OCI-M1 (cell line): ENCODE results near the gene ADPRS.

Source experiments
- DNase-seq: peaks from one replicate; lab custom pipeline; 2025; lab: John Stamatoyannopoulos, UW

The ADPRS gene

GRCh38 chr1:36108314-36108713 lies 19.6 kb downstream of the ADPRS start:
- DNase-seq, result no peak

DNA sequence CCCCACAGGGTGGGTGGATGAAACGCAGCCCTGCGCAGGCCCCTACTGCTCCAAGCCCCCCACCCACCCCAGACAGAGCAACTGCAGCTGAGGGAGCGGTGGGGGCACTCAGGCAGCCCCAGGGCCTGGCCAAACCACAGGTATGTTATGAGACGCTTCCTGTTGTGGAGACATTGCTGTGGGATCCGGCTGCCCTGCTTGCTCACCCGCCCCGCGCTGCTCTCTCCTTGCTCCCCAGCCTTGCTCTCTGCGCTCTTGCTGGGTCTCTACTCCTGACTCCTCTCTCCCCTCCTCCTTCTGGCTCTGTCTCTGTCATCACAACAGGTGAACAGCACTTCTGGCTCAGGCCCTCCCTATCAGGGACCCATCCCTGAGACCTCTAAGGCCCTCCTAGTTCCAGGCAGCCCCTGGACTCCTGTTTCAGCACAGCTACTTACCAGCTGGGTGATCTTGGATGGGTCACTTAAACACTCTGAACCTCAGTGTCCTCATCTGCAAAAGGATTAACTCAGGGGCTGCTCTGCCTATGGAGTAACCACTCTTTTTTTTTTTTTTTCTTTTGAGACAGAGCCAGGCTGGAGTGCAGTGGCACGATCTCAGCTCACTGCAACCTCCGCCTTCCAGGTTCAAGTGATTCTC lies 20.5 kb downstream of the ADPRS start:
- DNase-seq, result no peak

DNA sequence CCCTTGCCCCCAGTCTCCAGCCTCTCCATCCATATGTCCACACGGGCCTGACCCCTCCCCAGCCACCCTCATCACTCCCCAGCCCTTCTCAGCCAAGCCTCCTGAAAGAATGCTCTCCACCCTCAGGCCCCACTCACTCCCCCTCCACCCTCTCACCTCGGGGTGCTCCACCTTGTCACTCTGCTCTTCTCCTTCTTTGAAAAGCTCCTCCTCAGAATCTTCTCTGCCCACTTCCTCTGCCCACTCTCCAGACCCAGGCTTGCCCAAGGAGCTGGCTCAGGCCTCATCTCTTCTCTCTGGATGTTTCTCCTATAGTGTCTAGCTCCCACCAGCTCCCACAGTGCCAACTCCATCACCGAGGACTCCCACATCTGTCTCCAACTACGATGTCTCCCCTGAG lies 22.5 kb downstream of the ADPRS start:
- DNase-seq, result no peak

DNA sequence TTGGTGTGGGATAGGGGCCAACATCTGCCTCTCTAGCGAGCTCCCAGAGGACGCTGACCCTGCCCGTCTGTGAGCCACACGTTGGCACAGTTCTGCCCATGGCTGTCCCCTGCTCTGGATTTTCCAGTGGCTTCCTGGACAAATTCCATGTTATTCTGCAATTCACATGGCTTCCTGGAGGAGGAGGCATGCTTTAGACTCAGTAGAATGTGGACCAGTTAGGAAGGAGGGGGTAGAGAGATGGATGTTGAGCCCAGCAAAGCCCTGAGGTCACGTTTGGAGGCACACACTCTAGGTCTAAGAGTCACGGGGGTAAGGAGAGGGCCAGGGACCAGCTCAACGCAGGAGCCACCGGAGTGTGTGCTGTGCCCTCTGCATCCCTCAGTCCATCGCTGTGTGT lies 24.1 kb downstream of the ADPRS start:
- DNase-seq, result no peak

- DNase-seq, result no peak
Observed at GRCh38 chr1:36114371-36114770, 25.7 kb downstream of the ADPRS start.

DNA sequence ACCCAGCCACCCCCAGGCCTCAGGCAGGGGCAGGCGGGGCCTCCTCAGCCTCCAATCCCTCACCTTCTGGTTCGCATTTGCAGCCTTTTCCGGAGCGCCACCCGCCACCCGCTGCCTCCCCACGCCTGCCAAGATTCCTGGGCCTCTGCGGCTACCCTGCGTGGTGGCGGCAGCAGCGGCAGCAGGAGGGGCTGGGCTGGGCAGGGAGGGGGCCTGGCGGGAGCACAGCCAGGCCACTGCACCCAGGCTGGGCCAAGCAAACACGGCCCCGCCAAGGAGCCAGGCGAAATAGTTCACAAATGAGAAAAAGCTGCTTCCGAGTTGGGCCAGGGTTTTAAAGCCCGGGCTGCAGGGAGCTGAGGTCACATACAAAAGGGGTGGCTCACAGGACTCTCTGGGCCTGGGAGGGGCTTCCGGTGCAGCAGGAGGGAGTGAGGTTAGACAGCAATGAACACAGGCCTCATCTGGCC lies 26.5 kb downstream of the ADPRS start:
- DNase-seq, result no peak

- peak; percentile 18 for DNase-seq
Observed at GRCh38 chr1:36115931-36116330, 27.2 kb downstream of the ADPRS start.

DNA sequence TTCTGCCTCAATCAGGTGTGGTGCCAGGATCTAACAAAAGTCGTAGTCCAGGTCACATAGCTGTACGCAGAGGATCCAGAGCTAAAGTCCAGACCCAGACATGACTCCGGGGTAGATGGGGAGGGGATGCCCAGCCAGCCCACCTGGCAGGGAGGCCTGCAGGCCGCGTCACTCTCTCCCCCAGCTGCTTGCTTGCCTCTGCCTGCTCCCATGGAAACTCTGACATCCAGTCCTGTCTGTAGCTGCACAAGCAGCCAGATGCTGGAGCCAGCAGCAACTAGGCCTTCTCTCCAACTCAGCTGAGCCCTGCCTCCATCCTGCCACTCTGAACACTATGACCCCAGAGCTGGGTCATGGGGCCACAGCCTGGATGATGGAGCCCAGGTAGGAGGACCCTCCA lies 28.2 kb downstream of the ADPRS start:
- no peak for DNase-seq

DNA sequence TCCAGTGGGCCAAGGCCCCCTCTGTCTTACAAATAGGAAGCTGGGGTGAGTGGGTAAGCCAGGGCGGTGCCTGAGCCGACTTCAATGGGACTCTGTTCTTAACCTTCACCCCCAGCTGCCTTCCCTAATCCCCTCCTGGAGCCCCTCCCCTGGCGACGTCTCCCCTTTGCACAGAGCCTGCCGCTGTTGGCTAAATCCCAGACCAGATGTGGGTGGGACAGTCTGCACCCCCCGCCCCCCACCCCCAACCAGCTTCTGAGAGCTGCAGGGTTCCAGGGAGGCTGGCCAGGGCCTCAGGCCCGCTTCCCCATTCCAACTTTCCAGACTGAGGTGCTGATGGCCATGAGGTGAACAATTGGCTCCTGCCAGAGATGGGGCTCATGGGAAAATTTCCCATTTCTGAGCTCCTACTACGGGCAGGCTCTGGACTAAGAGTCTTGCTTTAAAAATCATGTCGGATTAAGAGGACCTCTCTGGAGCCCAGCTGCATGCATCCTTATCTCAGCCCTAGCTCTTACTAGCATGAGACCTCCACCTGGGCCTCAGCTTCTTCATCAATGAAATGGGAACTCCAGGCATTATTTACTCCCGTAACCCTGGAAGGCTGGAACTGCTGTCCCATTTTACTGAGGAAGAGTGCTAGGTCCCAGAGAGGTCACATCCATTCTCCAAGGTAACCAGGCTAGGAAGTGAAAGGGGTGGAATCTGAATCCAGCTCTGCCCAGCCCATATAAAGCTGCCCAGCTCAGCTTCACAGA lies 29.9 kb downstream of the ADPRS start:
- DNase-seq, result no peak

- no peak for DNase-seq
Observed at GRCh38 chr1:36119456-36119855, 30.8 kb downstream of the ADPRS start.

DNA sequence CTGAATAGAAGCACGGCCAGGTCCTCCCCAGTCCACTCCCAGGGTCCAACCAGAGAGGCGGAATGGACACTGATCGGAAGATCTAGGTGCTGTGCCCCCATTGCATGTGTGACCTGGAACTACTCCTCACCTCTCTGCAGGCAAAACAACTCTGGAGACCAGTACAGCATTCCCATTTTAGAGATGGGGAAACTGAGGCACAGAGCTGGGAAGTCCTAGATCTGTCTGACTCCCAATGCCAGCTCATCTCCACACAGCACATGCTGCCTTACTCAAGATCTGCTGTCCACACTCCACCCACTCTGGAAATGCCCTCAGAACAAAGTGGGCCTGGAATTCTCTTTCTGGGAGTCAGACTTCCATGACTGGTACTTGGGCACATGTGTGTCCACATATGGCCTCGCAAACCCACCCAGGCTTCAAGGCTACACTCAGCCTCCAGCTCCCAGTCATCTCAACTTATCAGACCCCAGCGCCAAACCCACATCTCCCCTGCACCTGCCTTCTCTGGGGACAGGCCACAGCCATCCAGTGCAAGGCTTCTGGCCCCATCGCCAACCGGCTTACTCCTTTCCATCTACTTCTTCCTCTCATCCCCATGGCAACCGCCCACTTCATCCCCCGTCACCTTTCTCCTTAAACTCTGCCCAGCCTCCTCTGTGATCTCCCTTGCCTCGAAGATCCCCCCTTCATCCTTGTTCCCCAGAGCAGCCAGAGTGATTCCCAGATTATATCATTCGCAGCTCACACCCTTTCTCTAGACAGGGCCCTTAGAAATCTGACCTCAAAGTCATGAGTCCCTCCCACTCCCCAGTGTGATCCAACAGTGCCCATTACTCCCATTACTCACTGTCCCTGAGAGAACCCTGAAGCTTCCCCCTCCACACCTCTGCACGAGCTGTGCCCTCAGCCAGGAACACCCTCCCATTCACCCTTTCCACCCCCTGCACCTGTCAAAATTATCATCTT lies 33.7 kb downstream of the ADPRS start:
- DNase-seq, result no peak

DNA sequence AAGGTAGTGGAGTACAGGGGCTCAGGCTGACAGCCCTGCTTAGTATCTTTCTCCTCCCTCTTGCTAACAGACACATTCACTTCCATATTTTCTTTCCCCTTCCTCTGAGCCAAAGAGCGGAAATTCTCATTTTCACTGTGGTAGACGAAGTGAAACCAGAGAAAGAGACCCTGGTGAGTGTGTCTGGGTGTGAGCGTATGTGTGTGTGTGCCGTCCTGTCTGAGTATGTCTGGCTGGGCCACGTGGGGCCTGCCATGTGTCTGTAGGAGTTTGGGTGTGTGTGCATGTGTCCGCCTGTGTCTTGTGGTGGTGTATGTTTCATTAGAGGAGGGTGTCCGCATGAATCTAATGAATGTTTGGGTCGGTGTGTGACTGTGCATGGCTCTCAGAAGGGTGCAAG lies 34.7 kb downstream of the ADPRS start:
- no peak for DNase-seq

- DNase-seq, result no peak
Observed at GRCh38 chr1:36124404-36125128, 35.9 kb downstream of the ADPRS start.

DNA sequence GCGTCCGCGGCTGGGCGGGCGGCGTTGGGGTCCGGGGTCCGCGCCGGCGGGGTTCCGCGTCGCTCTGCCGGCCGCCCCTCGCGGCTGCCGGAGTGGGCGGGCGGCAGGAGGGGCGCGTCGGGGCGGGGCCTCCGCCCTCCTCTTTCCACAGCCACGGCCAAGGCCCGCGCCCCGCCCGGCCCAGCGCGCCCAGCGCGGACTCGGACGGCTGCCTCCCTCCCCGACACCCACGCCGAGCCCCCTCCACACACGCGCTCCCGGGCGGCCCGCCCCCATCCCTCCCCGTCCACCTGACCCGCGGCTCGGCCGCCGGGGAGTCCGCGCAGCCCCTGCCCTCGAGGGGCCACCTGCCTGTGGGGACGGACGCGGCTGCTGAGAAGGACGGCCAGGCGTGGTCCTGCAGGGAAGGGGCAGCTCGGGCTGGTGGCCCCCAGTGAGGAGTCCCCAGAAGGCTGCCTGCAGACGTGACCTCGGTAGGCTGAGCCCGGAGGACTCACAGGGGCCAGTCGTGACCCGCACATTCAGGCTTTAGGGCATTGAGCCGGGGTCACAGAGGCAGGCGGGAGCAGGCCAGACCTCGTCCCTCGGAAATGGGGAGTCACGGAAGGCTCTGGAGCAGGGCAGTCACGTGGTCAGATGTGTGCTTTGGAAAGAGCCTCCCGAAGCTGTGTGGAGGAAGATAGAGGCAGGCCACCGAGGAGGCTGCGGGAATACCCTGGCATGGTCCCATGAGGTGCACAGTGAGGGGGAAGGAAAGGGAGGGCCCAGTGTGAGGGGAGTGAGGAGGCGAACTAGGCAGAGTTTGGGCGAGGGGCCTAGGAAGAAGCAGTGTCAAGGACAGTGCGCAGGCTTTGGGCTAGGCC lies 36.7 kb downstream of the ADPRS start, which contains the start of gene COL8A2:
Gene COL8A2 (minus strand): TSS at position 94 of the 863 bp plus-strand sequence. CDS start 24,980 bp downstream, outside the sequence.
- no peak for DNase-seq

GRCh38 chr1:36126005-36126716 lies 37.5 kb downstream of the ADPRS start:
- no peak for DNase-seq

DNA sequence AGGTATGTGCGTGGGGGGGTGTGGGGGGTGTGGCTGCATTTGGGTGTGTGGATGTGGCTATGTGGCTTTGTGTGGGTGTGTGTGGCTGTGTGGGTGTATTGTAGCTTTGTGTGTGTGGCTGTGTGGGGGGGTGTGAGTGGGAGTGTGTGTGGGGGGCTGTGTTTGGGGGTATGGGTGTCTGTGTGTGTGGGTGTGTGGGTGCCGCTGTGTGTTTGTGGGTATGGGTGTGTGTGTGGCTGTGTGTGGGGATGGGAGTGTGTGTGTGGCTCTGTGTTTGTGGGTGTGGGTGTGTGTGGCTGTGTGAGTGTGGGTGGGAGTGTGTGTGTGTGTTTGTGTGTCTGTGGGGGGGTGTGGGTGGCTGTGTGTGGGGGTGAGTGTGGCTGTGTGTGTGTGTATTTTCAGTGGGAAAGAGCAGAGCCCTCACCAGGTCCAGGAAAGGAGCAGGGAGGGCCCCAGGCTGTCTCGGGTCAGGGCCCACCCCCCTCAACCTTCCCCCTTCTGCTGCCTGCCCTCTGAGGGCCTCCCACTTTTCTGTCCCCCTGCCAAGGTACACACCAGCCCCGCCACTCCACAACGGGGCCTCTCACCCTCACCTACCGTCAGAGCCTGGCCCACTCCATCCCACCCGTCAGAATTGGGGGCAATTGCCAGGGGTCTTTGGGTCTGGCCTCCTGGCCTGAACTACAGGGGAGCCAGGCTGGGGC lies 38.3 kb downstream of the ADPRS start:
- no peak for DNase-seq

GRCh38 chr1:36128126-36128904 lies 39.6 kb downstream of the ADPRS start:
- DNase-seq, result peak; percentile 60

DNA sequence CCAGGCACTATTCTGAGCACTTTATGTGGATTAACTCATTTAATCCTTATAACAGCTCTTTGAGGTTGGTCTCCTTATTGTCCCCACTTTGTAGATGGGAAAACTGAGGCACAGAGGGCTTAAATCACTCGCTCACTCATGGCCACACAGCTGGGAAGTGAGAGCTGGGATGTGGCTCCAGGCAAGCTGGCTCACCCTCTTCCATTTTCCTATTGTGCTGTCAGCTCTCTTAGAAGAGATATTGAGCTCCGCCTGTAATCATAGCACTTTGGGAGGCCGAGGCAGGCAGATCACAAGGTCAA lies 40.2 kb downstream of the ADPRS start:
- DNase-seq, result no peak

DNA sequence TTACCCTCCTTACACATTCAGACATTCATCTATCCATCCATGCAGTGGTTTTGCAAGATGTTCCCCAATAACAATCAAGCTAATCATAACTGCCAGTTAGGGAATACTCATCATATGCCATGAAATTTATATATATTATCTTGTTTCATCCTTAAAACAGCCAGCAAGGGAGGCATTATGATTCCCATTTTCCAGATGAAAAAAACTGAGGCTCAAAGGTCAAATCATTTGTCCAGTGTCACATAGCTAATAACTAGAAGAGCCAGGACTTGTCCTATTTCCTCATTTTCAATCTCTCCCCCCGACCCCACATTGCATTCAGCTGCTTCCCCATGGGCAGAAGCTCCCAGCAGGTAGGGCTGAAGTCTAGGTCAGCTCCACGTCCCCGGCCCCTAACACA lies 43.3 kb downstream of the ADPRS start:
- no peak for DNase-seq
